Measurements from ENCODE around the gene GRB14.

The GRB14 gene

GRCh38 chr2:164651361-164651760, 30.1 kb upstream of the GRB14 start:
- TF ChIP-seq, protein P1, sequence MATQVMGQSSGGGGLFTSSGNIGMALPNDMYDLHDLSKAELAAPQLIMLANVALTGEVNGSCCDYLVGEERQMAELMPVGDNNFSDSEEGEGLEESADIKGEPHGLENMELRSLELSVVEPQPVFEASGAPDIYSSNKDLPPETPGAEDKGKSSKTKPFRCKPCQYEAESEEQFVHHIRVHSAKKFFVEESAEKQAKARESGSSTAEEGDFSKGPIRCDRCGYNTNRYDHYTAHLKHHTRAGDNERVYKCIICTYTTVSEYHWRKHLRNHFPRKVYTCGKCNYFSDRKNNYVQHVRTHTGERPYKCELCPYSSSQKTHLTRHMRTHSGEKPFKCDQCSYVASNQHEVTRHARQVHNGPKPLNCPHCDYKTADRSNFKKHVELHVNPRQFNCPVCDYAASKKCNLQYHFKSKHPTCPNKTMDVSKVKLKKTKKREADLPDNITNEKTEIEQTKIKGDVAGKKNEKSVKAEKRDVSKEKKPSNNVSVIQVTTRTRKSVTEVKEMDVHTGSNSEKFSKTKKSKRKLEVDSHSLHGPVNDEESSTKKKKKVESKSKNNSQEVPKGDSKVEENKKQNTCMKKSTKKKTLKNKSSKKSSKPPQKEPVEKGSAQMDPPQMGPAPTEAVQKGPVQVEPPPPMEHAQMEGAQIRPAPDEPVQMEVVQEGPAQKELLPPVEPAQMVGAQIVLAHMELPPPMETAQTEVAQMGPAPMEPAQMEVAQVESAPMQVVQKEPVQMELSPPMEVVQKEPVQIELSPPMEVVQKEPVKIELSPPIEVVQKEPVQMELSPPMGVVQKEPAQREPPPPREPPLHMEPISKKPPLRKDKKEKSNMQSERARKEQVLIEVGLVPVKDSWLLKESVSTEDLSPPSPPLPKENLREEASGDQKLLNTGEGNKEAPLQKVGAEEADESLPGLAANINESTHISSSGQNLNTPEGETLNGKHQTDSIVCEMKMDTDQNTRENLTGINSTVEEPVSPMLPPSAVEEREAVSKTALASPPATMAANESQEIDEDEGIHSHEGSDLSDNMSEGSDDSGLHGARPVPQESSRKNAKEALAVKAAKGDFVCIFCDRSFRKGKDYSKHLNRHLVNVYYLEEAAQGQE (IDR thresholded peaks at IDR 0.05; ENCODE audit: insufficient read depth in 1 of 2, low read depth in 2 of 2, low read length in 2 of 2): no peak
- TF ChIP-seq POLR2AphosphoS5 (IDR thresholded peaks at IDR 0.05; ENCODE audit: low read depth, low read length) (no peak), FOXP2 (optimal IDR thresholded peaks at IDR 0.05; ENCODE audit: borderline replicate concordance, extremely low read depth, extremely low read length, insufficient read depth) (no peak), SIN3A (IDR thresholded peaks at IDR 0.05; ENCODE audit: borderline replicate concordance, insufficient read depth, low read length) (no peak), TAF1 (IDR thresholded peaks at IDR 0.05; ENCODE audit: borderline replicate concordance, insufficient read depth, low read length) (no peak)

DNA sequence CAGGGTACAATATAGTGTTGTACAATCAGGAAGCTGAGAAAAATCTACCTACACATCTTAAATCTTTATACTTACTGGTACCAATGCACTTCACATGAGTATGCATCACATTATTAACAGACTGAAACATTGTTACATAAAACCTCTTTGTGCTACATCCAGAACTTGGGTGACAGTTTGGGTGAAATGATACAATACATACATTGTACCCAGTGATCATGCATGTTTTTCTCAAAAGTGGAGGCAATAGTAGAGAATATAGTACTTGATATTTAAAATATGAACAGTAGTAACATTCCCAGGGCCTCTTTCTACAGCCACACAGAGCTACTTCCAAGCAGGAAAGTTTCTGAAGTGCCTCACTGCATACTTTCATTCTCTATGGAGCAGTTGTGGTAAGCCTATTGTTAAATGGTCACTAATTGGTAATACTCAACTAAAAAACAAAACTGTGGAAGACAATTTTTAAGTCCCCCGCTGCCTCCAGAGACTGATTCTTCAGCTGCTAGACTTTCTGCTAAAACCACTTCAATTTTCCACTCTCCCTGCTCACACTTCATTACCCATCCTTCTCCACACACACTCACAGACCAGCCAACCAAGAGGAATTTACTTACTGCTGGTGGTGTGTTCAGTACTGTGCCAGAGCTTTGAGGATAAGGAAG, 22.9 kb upstream of the GRB14 start:
- TF ChIP-seq SIN3A (IDR thresholded peaks at IDR 0.05; ENCODE audit: borderline replicate concordance, insufficient read depth, low read length): no peak
- TF ChIP-seq, protein P1 (IDR thresholded peaks at IDR 0.05; ENCODE audit: insufficient read depth in 1 of 2, low read depth in 2 of 2, low read length in 2 of 2): no peak
- TF ChIP-seq TAF1 (IDR thresholded peaks at IDR 0.05; ENCODE audit: borderline replicate concordance, insufficient read depth, low read length): no peak
- no peak for TF ChIP-seq FOXP2 (optimal IDR thresholded peaks at IDR 0.05; ENCODE audit: borderline replicate concordance, extremely low read depth, extremely low read length, insufficient read depth)
- TF ChIP-seq POLR2AphosphoS5 (IDR thresholded peaks at IDR 0.05; ENCODE audit: low read depth, low read length): no peak

- no peak for TF ChIP-seq POLR2AphosphoS5 (IDR thresholded peaks at IDR 0.05; ENCODE audit: low read depth, low read length)
- TF ChIP-seq, protein P1 (IDR thresholded peaks at IDR 0.05; ENCODE audit: insufficient read depth in 1 of 2, low read depth in 2 of 2, low read length in 2 of 2): no peak
- no peak for TF ChIP-seq TAF1 (IDR thresholded peaks at IDR 0.05; ENCODE audit: borderline replicate concordance, insufficient read depth, low read length)
- no peak for TF ChIP-seq FOXP2 (optimal IDR thresholded peaks at IDR 0.05; ENCODE audit: borderline replicate concordance, extremely low read depth, extremely low read length, insufficient read depth)
- TF ChIP-seq SIN3A (IDR thresholded peaks at IDR 0.05; ENCODE audit: borderline replicate concordance, insufficient read depth, low read length): no peak
Measured at GRCh38 chr2:164642946-164643555, 21.8 kb upstream of the GRB14 start.

GRCh38 chr2:164642268-164642667, 21.0 kb upstream of the GRB14 start:
- TF ChIP-seq, protein P1 (IDR thresholded peaks at IDR 0.05; ENCODE audit: insufficient read depth in 1 of 2, low read depth in 2 of 2, low read length in 2 of 2): no peak
- no peak for TF ChIP-seq SIN3A (IDR thresholded peaks at IDR 0.05; ENCODE audit: borderline replicate concordance, insufficient read depth, low read length)
- TF ChIP-seq POLR2AphosphoS5 (IDR thresholded peaks at IDR 0.05; ENCODE audit: low read depth, low read length): no peak
- no peak for TF ChIP-seq FOXP2 (optimal IDR thresholded peaks at IDR 0.05; ENCODE audit: borderline replicate concordance, extremely low read depth, extremely low read length, insufficient read depth)
- TF ChIP-seq TAF1 (IDR thresholded peaks at IDR 0.05; ENCODE audit: borderline replicate concordance, insufficient read depth, low read length): no peak
